K562 (cell line): ENCODE measurements around the gene CTSD. TPM values are rescaled to one million over a fixed set of nuclear protein-coding genes. Genes with fewer than 3 reads are reported as not detected.
A peak's percentile ranks its signal among the peaks of the same experiment; 100 is the strongest.

Experiments
- CCNT2 ChIP-seq: IDR thresholded peaks from 2 replicates; pipeline ENCODE4 v1.6.1; 2011; ENCODE audit warnings: borderline replicate concordance, low read depth, mild to moderate bottlenecking, moderate library complexity, mixed read lengths, low read length; ENCODE audit not compliant: insufficient read length; ENCODE audit errors: extremely low read depth
- HEY1 ChIP-seq: fragments of 250-450 bp; sonication (Bioruptor Pico); IDR thresholded peaks from 2 replicates; pipeline ENCODE4 v1.5.0; 2020; ENCODE audit warnings: mild to moderate bottlenecking, moderate library complexity, borderline replicate concordance
- HNRNPL ChIP-seq: fragments of 200-400 bp; formaldehyde crosslinking; IDR thresholded peaks from 2 replicates; pipeline ENCODE4 v1.6.1; 2017; ENCODE audit warnings: low read depth, mild to moderate bottlenecking, low read length
- HNRNPLL ChIP-seq: fragments of 200-400 bp; formaldehyde crosslinking; IDR thresholded peaks from 2 replicates; pipeline ENCODE4 v1.6.1; 2017; ENCODE audit warnings: low read length, low read depth, mild to moderate bottlenecking; ENCODE audit not compliant: poor library complexity, severe bottlenecking
- MAX ChIP-seq: sonication (generic); formaldehyde crosslinking; IDR thresholded peaks from 2 replicates; pipeline ENCODE4 v1.9.0; 2022; ENCODE audit warnings: mild to moderate bottlenecking, missing genetic modification reagents
- MBD2 ChIP-seq: sonication (generic); IDR thresholded peaks from 2 replicates; pipeline ENCODE4 v1.6.1; 2016; ENCODE audit warnings: low read depth, borderline replicate concordance
- MCM2 ChIP-seq: fragments of 450-650 bp; IDR thresholded peaks from 2 replicates; pipeline ENCODE4 v1.6.1; 2017; ENCODE audit warnings: low read depth, mild to moderate bottlenecking
- NR4A1 ChIP-seq, 2 experiments: fragments of 250-450 bp in 1 of 2; fragments of 450-650 bp in 1 of 2; sonication (Bioruptor Pico) in 1 of 2; IDR thresholded peaks; 2 replicates each; pipeline versions ENCODE4 v1.4.0 to v1.6.1; 2016 to 2020; ENCODE audit warnings: mild to moderate bottlenecking in 2 of 2, missing compliant biosample characterization in 1 of 2, missing genetic modification characterization in 1 of 2, moderate library complexity in 1 of 2
- RUNX1 ChIP-seq: sonication (generic); IDR thresholded peaks from 2 replicates; pipeline ENCODE4 v1.6.1; 2016; ENCODE audit warnings: antibody characterized with exemption, low read depth
- SREBF1 ChIP-seq: fragments of 150-350 bp; IDR thresholded peaks from 2 replicates; pipeline ENCODE4 v1.6.1; 2014; ENCODE audit warnings: antibody characterized with exemption, low read depth, low read length, borderline replicate concordance
- TOE1 ChIP-seq, 2 experiments: fragments of 450-650 bp in 1 of 2; sonication (generic) in 1 of 2; formaldehyde crosslinking in 1 of 2; IDR thresholded peaks; 2 replicates each; pipeline versions ENCODE4 v1.7.1 to v1.8.0; 2016 to 2022; ENCODE audit warnings: borderline replicate concordance in 2 of 2, mild to moderate bottlenecking in 2 of 2, antibody characterized with exemption in 1 of 2, inconsistent platforms in 1 of 2, low read depth in 1 of 2, missing genetic modification reagents in 1 of 2, moderate library complexity in 1 of 2
- U2AF2 ChIP-seq: fragments of 200-400 bp; formaldehyde crosslinking; optimal IDR thresholded peaks from 2 replicates; pipeline ENCODE3; 2017; ENCODE audit warnings: low read depth, mild to moderate bottlenecking, low read length
- ZKSCAN8 ChIP-seq: fragments of 200-800 bp; sonication (Bioruptor generic); IDR thresholded peaks from 2 replicates; pipeline ENCODE4 v1.6.1; 2016; ENCODE audit warnings: missing genetic modification characterization, missing compliant biosample characterization
- ZNF239 ChIP-seq: fragments of 250-450 bp; sonication (Bioruptor Pico); IDR thresholded peaks from 2 replicates; pipeline ENCODE4 v1.4.0; 2020; ENCODE audit warnings: mild to moderate bottlenecking
- ZNF384 ChIP-seq: IDR thresholded peaks from 2 replicates; pipeline ENCODE4 v1.6.1; 2012; ENCODE audit warnings: low read depth, low read length, improper control_type of control experiment
- polyA plus RNA-seq, 8 experiments: library from polyadenylated mRNA; depleted of rRNA in 4 of 8; stranded (reverse) in 5 of 8; unstranded in 3 of 8; fragments of >200 nt; fragmentation: Nextera tagmentation in 2 of 8; fragmentation: Illumina TruSeq in 1 of 8; extraction: Ambion mirVana in 2 of 8; extraction: Trizol in 1 of 8; gene quantifications; 2 replicates each; pipeline versions ENCODE4 v1.2.1 to v1.2.3, GENCODE V29; 2011 to 2014; ENCODE audit warnings: inconsistent platforms in 1 of 8, missing spikeins in 1 of 8
- total RNA-seq, 7 experiments: library from RNA; depleted of rRNA in 6 of 7; stranded (reverse); fragments of >200 nt in 6 of 7; fragmentation: Illumina TruSeq in 2 of 7; extraction: Trizol in 2 of 7; gene quantifications; 2 replicates each; pipeline versions ENCODE4 v1.2.1 to v1.2.3, GENCODE V29; 2011 to 2021; ENCODE audit warnings: low replicate concordance in 1 of 7
- TF ChIP-seq, protein P1 (sequence below): fragments of 250-450 bp; sonication (Bioruptor Pico); IDR thresholded peaks from 2 replicates; pipeline ENCODE4 v1.5.0; 2020; ENCODE audit warnings: mild to moderate bottlenecking, borderline replicate concordance
- TF ChIP-seq, protein P2 (sequence below), 2 experiments: fragments of 150-350 bp in 1 of 2; IDR thresholded peaks; 2 replicates each; pipeline ENCODE4 v1.6.1; 2012 to 2016; ENCODE audit warnings: low read depth in 2 of 2, low read length in 2 of 2, mild to moderate bottlenecking in 1 of 2, moderate library complexity in 1 of 2

CTSD gene
- total and polyA plus RNA-seq, 9 of the 15 experiments (the other 6 are each of a cell fraction or from before 2014, with no cell fraction given): 1.0 to 112 (median 40.9) TPM

DNA sequence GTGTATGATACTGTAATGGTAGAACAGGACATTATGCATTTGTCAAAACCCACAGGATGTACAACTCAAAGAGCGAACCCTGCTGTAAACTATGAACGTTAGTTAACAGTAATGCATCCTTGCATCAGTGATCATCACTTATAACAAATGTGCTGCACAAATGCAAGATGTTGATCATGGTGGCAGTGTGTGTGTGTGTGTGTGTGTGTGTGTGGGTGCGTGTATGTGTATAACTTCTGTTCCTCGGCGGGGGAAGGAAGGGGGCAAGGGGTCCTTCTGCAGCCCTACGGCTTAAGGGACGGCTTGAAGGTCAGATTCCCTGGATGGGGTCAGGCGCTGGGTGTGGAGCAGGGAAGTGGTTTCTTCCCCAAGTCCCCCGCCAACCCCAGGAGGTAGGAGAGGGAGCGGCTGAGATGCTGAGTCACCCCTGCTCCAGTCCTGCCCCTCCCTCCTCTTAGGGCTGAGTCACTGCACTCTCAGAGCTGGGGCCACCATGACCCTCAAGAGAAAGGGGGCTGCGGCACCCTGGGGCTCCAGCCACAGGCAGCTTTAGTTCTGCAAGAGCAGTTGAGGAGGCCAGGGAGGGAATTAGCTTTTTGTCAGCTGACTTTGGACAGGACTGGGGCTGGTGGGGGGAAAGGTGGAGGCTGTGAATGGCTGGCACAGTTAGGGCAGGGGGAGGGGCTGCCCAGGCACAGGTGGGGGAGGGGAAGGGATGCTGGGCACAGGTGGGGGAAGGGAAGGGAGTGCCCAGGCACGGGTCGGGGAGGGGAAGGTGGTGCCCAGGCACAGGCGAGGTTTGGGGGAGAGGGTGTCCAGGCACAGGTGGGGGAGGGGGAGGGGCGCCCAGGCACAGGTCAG is 8.8 kb upstream of the CTSD start (continued):
- TF ChIP-seq CCNT2 (peak; percentile 17), NR4A1 (CRISPR knock-in tag; IDR thresholded peaks at IDR 0.05) (no peak), NR4A1 (tag; IDR thresholded peaks at IDR 0.05) (no peak), MCM2 (no peak), ZNF239 (CRISPR knock-in tag) (no peak), ZNF384 (no peak), HNRNPLL (no peak), HNRNPL (no peak), ZKSCAN8 (CRISPR knock-in tag) (no peak), TOE1 (IDR thresholded peaks at IDR 0.05; ENCODE audit: borderline replicate concordance) (peak; percentile 73), TOE1 (CRISPR knock-in tag; IDR thresholded peaks at IDR 0.05; ENCODE audit: borderline replicate concordance, low read depth) (no peak), U2AF2 (no peak), MBD2 (no peak), SREBF1 (no peak), MAX (CRISPR knock-in tag) (no peak; the same call in 1 of the 2 replicates), HEY1 (CRISPR knock-in tag) (no peak), RUNX1 (no peak)
- TF ChIP-seq, protein P1, sequence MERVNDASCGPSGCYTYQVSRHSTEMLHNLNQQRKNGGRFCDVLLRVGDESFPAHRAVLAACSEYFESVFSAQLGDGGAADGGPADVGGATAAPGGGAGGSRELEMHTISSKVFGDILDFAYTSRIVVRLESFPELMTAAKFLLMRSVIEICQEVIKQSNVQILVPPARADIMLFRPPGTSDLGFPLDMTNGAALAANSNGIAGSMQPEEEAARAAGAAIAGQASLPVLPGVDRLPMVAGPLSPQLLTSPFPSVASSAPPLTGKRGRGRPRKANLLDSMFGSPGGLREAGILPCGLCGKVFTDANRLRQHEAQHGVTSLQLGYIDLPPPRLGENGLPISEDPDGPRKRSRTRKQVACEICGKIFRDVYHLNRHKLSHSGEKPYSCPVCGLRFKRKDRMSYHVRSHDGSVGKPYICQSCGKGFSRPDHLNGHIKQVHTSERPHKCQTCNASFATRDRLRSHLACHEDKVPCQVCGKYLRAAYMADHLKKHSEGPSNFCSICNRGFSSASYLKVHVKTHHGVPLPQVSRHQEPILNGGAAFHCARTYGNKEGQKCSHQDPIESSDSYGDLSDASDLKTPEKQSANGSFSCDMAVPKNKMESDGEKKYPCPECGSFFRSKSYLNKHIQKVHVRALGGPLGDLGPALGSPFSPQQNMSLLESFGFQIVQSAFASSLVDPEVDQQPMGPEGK (CRISPR knock-in tag): no peak
- TF ChIP-seq, protein P2, sequence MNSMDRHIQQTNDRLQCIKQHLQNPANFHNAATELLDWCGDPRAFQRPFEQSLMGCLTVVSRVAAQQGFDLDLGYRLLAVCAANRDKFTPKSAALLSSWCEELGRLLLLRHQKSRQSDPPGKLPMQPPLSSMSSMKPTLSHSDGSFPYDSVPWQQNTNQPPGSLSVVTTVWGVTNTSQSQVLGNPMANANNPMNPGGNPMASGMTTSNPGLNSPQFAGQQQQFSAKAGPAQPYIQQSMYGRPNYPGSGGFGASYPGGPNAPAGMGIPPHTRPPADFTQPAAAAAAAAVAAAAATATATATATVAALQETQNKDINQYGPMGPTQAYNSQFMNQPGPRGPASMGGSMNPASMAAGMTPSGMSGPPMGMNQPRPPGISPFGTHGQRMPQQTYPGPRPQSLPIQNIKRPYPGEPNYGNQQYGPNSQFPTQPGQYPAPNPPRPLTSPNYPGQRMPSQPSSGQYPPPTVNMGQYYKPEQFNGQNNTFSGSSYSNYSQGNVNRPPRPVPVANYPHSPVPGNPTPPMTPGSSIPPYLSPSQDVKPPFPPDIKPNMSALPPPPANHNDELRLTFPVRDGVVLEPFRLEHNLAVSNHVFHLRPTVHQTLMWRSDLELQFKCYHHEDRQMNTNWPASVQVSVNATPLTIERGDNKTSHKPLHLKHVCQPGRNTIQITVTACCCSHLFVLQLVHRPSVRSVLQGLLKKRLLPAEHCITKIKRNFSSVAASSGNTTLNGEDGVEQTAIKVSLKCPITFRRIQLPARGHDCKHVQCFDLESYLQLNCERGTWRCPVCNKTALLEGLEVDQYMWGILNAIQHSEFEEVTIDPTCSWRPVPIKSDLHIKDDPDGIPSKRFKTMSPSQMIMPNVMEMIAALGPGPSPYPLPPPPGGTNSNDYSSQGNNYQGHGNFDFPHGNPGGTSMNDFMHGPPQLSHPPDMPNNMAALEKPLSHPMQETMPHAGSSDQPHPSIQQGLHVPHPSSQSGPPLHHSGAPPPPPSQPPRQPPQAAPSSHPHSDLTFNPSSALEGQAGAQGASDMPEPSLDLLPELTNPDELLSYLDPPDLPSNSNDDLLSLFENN (IDR thresholded peaks at IDR 0.05; ENCODE audit: low read depth in 2 of 2, low read length in 2 of 2): 0 out of 4 replicates have a peak, but pooled peaks of 1 of the 2 experiments have one; percentile 52
